Activated CD8-positive, alpha-beta T cell treated with anti-CD3 and anti-CD28 coated beads for 36 hours (primary cell): ENCODE results near the gene TEX54. TPM values are rescaled to one million over a fixed set of nuclear protein-coding genes. Genes with fewer than 3 reads are reported as not detected.

Experiments used
- ATAC-seq: fragments of 200-7000 bp; cut with Tn5 transposase; one replicate; pipeline ENCODE4 v1.10.0; 2021; ENCODE audit warnings: mild to moderate bottlenecking, moderate library complexity
- CTCF ChIA-PET: fragments of 350-600 bp; sonication (Branson Sonifier 250); formaldehyde crosslinking; loops from one replicate; lab custom pipeline; 2021; ENCODE audit warnings: antibody characterized with exemption; lab: Charles Lee
- POLR2A ChIA-PET: fragments of 350-600 bp; sonication (Branson Sonifier 250); formaldehyde crosslinking; loops from one replicate; lab custom pipeline; 2021; ENCODE audit warnings: antibody characterized with exemption; lab: Charles Lee
- DNase-seq: peaks from one replicate; pipeline ENCODE4 v3.0.0-alpha.2; 2020
- H3K27ac Mint-ChIP-seq: one replicate; pipeline ENCODE4 v1.8.0; 2021; ENCODE audit warnings: mild to moderate bottlenecking, mixed read lengths
- H3K27me3 Mint-ChIP-seq: one replicate; pipeline ENCODE4 v1.8.0; 2021; ENCODE audit warnings: mixed read lengths
- H3K36me3 Mint-ChIP-seq: one replicate; pipeline ENCODE4 v1.8.0; 2021; ENCODE audit warnings: low read depth, mixed read lengths
- H3K4me1 Mint-ChIP-seq: one replicate; pipeline ENCODE4 v1.8.0; 2021; ENCODE audit warnings: low read depth, mixed read lengths
- H3K4me3 Mint-ChIP-seq: one replicate; pipeline ENCODE4 v1.8.0; 2021; ENCODE audit warnings: mild to moderate bottlenecking, moderate library complexity, mixed read lengths
- H3K9me3 Mint-ChIP-seq: one replicate; pipeline ENCODE4 v1.8.0; 2021; ENCODE audit warnings: mixed read lengths
- CTCF ChIP-seq: fragments of 200-600 bp; IDR thresholded peaks from one replicate; pipeline ENCODE4 v1.8.0; 2022; ENCODE audit warnings: antibody characterized with exemption, mild to moderate bottlenecking
- intact Hi-C: fragments of 100-400 bp; cut with micrococcal nuclease; formaldehyde crosslinking; loops from one replicate; pipeline ENCODE4 v1.10.0; 2022
- total RNA-seq, 2 experiments: library from RNA; stranded (reverse); gene quantifications; one replicate each; pipeline ENCODE4 v1.2.3, GENCODE V29; 2021

TEX54 gene
- total RNA-seq, 2 experiments from 2014 or later = not detected

GRCh38 chr11:62801071-62801470 lies 31.6 kb downstream of the TEX54 start:
- Mint-ChIP-seq H3K27me3 (no peaks in the 10 kb centered on the region), H3K4me1 (peaks cover 37% of the 10 kb centered on the region), H3K4me3 (no peak overlapping the region), H3K9me3 (no peaks in the 10 kb centered on the region), H3K27ac (no peak overlapping the region), H3K36me3 (peaks cover 62% of the 10 kb centered on the region)
- ATAC-seq = no peak
- intact Hi-C loops = no loop called here
- DNase-seq = no peak
- ChIA-PET CTCF (interaction anchor here (1.1 to 3.0 kb wide), 3 partner anchors 13 to 62 kb away, joined by 3 to 13 read pairs (median 10); partner anchors contain the start of gene TMEM179B), POLR2A (interaction anchor here (0.7 to 9.6 kb wide), 15 partner anchors 10 to 136 kb away, joined by 3 to 228 read pairs (median 3); partner anchors contain the start of genes C11orf98, CSKMT, POLR2G and TEX54)
- TF ChIP-seq CTCF = no peak

GRCh38 chr11:62799486-62799885 lies 33.2 kb downstream of the TEX54 start:
- H3K27ac Mint-ChIP-seq = peak overlapping the region; percentile 34
- no peak overlapping the region for H3K4me3 Mint-ChIP-seq
- H3K4me1 Mint-ChIP-seq = peaks cover 36% of the 10 kb centered on the region
- intact Hi-C loops = no loop called here
- ChIA-PET POLR2A (interaction anchor here (0.7 to 9.6 kb wide), 8 partner anchors 9 to 385 kb away, joined by 3 to 228 read pairs (median 3); partner anchors contain the start of genes HNRNPUL2, TMEM179B and TMEM223), CTCF (interaction anchor here (2.3 to 3.0 kb wide), 2 partner anchors 12 to 13 kb away, joined by 10 to 13 read pairs; partner anchors contain the start of gene TMEM179B)
- no peak for DNase-seq
- no peak for TF ChIP-seq CTCF
- H3K9me3 Mint-ChIP-seq = no peaks in the 10 kb centered on the region
- no peaks in the 10 kb centered on the region for H3K27me3 Mint-ChIP-seq
- no peak for ATAC-seq
- H3K36me3 Mint-ChIP-seq = peaks cover 70% of the 10 kb centered on the region

- ChIA-PET CTCF (interaction anchor here (0.9 to 2.9 kb wide), 3 partner anchors 8 to 70 kb away, joined by 3 to 21 read pairs (median 3); partner anchors contain the start of gene TMEM179B), POLR2A (interaction anchor here (0.7 to 11.0 kb wide), 17 partner anchors 8 to 85 kb away, joined by 3 to 228 read pairs (median 5); partner anchors contain the start of genes HNRNPUL2, NXF1, POLR2G and SLC3A2)
- Mint-ChIP-seq H3K4me1 (peaks cover 21% of the 10 kb centered on the region), H3K27ac (no peak overlapping the region), H3K36me3 (peaks cover 61% of the 10 kb centered on the region), H3K4me3 (no peak overlapping the region), H3K9me3 (no peaks in the 10 kb centered on the region), H3K27me3 (no peaks in the 10 kb centered on the region)
- DNase-seq (no peak), ATAC-seq (no peak)
- no peak for TF ChIP-seq CTCF
- intact Hi-C loops = no loop called here
These were observed 36.4 kb downstream of the TEX54 start for GRCh38 chr11:62796281-62796680.

- POLR2A ChIA-PET = interaction anchor here (0.9 to 11.0 kb wide), 13 partner anchors 9 to 93 kb away, joined by 3 to 228 read pairs (median 6); partner anchors contain the start of genes NXF1, SLC3A2, STX5 and TEX54
- Mint-ChIP-seq H3K4me3 (no peak overlapping the region), H3K9me3 (no peaks in the 10 kb centered on the region), H3K27ac (peak overlapping the region; percentile 32), H3K27me3 (no peaks in the 10 kb centered on the region), H3K4me1 (peaks cover 35% of the 10 kb centered on the region), H3K36me3 (peaks cover 70% of the 10 kb centered on the region)
- TF ChIP-seq CTCF = no peak
- DNase-seq (no peak), ATAC-seq (no peak)
- intact Hi-C loops = no loop called here
- CTCF ChIA-PET = interaction anchor here (0.9 to 1.1 kb wide), 3 partner anchors 8 to 122 kb away, joined by 3 to 5 read pairs (median 3); partner anchors contain the start of genes LBHD1, TAF6L and UQCC3
These were observed 38.4 kb downstream of the TEX54 start for GRCh38 chr11:62794201-62794775.

- TF ChIP-seq CTCF = no peak
- ATAC-seq = peak; percentile 12
These were observed 40.5 kb downstream of the TEX54 start for GRCh38 chr11:62792202-62792575.

More at GRCh38 chr11:62792202-62792575, 40.5 kb downstream of the TEX54 start:
- Mint-ChIP-seq H3K27me3 (no peaks in the 10 kb centered on the region), H3K9me3 (no peaks in the 10 kb centered on the region), H3K27ac (peak overlapping the region; percentile 91), H3K4me1 (peaks cover 41% of the 10 kb centered on the region), H3K4me3 (peak overlapping the region; percentile 91), H3K36me3 (peaks cover 71% of the 10 kb centered on the region)
- peak; percentile 31 for DNase-seq
- intact Hi-C loops = no loop called here
- POLR2A ChIA-PET = interaction anchor here (1.0 to 11.0 kb wide), 11 partner anchors 12 to 127 kb away, joined by 3 to 228 read pairs (median 4); partner anchors contain the start of genes C11orf98, CSKMT, NXF1 and SLC3A2
- CTCF ChIA-PET = interaction anchor here (0.8 kb wide), 1 partner anchor 19 kb away, joined by 4 read pairs; no protein-coding TSS in a partner anchor
